ENCODE results near the gene ZNF883. TPM values are rescaled to one million over a fixed set of nuclear protein-coding genes. Genes with fewer than 3 reads are reported as not detected.
"Not testable (repeated sequence)": the region's sequence is repeated elsewhere in the genome, so short reads cannot be mapped to it uniquely, and the experiment has no call there.

Gene ZNF883
- under 1 TPM; 0.22 to 0.83 TPM for total RNA-seq

- no peak within 1 kb of the TSS for H3K27ac Mint-ChIP-seq
- H3K36me3 Mint-ChIP-seq: peaks cover 15% of the 10 kb centered on the region
- no peaks in the 10 kb centered on the region for H3K4me1 Mint-ChIP-seq (ENCODE audit: low read depth in 2 of 2)
- ATAC-seq: peak in 1 of 2 donors; percentile 24
- peaks cover 6 to 20% of the 10 kb centered on the region in 2 donors for H3K27me3 Mint-ChIP-seq
- peak within 1 kb of the TSS; percentile 42 for H3K4me3 Mint-ChIP-seq
- DNase-seq (ENCODE audit: low spot score): no peak
- peaks cover 10% of the 10 kb centered on the region for H3K9me3 Mint-ChIP-seq
Measured at GRCh38 chr9:113011911-113012381, at the start of gene ZNF883. ZNF883 (minus strand) TSS chr9:113012192.

- H3K27ac Mint-ChIP-seq; H3K4me3 Mint-ChIP-seq; ATAC-seq; H3K36me3 Mint-ChIP-seq; H3K27me3 Mint-ChIP-seq; H3K4me1 Mint-ChIP-seq (ENCODE audit: low read depth in 2 of 2); H3K9me3 Mint-ChIP-seq: not testable (repeated sequence)
- peak; percentile 61 for DNase-seq (ENCODE audit: low spot score)
Measured at GRCh38 chr9:113061072-113061850, 49.3 kb upstream of the ZNF883 start.

- not testable (repeated sequence) for H3K27me3 Mint-ChIP-seq; H3K36me3 Mint-ChIP-seq; H3K4me1 Mint-ChIP-seq (ENCODE audit: low read depth in 2 of 2); H3K4me3 Mint-ChIP-seq; H3K9me3 Mint-ChIP-seq; H3K27ac Mint-ChIP-seq; DNase-seq (ENCODE audit: low spot score); ATAC-seq
Measured at GRCh38 chr9:113059581-113060284, 47.7 kb upstream of the ZNF883 start.

DNA sequence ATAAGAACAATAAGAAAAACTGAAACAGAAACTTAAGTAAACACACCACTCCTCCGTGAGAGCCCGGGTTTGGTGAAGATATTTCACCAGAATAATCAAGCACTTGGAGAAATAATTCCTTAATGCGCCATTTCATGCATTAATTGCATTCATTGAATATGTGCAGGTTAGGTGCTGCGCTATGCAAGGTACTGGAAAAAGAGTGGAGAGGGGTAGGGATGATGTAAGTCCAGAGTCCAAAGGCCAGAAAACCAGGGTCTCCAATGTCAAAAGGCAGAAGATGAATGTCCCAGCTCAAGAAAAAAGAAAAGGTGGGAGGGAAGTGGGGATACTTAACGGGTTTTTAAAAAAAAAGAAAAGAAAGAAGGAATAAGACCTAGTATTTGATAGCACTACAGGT lies 45.2 kb upstream of the ZNF883 start:
- Mint-ChIP-seq H3K36me3 (no peaks in the 10 kb centered on the region), H3K27ac (no peak overlapping the region), H3K9me3 (no peaks in the 10 kb centered on the region), H3K4me3 (no peak overlapping the region), H3K4me1 (ENCODE audit: low read depth in 2 of 2) (no peaks in the 10 kb centered on the region), H3K27me3 (peaks cover 4 to 7% of the 10 kb centered on the region in 2 donors)
- DNase-seq (ENCODE audit: low spot score): no peak
- ATAC-seq: no peak

GRCh38 chr9:113056191-113057106 lies 44.5 kb upstream of the ZNF883 start, which contains the start of gene ZFP37:
ZFP37 (minus strand) TSS chr9:113056724; CDS start chr9:113056688, 36 bp downstream.
- H3K27me3 Mint-ChIP-seq: peaks cover 4 to 7% of the 10 kb centered on the region in 2 donors
- H3K9me3 Mint-ChIP-seq: no peaks in the 10 kb centered on the region
- no peaks in the 10 kb centered on the region for H3K36me3 Mint-ChIP-seq
- no peak within 1 kb of the TSS for H3K27ac Mint-ChIP-seq
- no peaks in the 10 kb centered on the region for H3K4me1 Mint-ChIP-seq (ENCODE audit: low read depth in 2 of 2)
- no peak within 1 kb of the TSS for H3K4me3 Mint-ChIP-seq
- peak; percentile 97 to 99 for ATAC-seq
- DNase-seq (ENCODE audit: low spot score): peak; percentile 87

- no peaks in the 10 kb centered on the region for H3K4me1 Mint-ChIP-seq (ENCODE audit: low read depth in 2 of 2)
- H3K36me3 Mint-ChIP-seq: peaks cover 75% of the 10 kb centered on the region
- no peaks in the 10 kb centered on the region for H3K27me3 Mint-ChIP-seq
- peaks cover 23% of the 10 kb centered on the region for H3K9me3 Mint-ChIP-seq
- H3K4me3 Mint-ChIP-seq: no peak overlapping the region
- DNase-seq (ENCODE audit: low spot score) (no peak), ATAC-seq (no peak)
- H3K27ac Mint-ChIP-seq: no peak overlapping the region
Measured at GRCh38 chr9:113042884-113043657, 31.1 kb upstream of the ZNF883 start.

DNA sequence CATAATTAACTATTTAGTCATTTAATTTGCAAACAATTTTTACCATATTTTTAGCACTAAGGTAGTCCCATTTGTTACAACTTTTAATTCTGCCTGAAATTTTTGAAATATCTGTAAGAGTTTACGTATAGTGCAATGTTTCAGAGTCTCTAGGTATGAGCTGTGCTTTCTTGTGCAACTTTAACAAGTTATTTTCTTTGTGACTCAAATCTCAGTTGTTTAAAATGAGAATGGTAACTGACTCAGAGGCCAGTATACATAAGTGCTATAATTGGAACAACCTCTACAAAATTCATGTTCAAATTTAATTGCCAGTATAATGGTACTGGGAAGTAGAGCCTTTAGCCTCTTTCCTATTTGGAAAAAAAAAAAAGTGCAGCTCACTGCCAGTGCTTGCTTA lies 14.2 kb upstream of the ZNF883 start:
- ATAC-seq: no peak
- no peak overlapping the region for H3K27ac Mint-ChIP-seq
- H3K9me3 Mint-ChIP-seq: peaks cover 22% of the 10 kb centered on the region

GRCh38 chr9:113018247-113018646 lies 6.3 kb upstream of the ZNF883 start:
- peaks cover 16% of the 10 kb centered on the region for H3K9me3 Mint-ChIP-seq
- peaks cover 32% of the 10 kb centered on the region for H3K36me3 Mint-ChIP-seq
- peaks cover 2 to 11% of the 10 kb centered on the region in 2 donors for H3K27me3 Mint-ChIP-seq
- ATAC-seq: no peak
- no peak overlapping the region for H3K27ac Mint-ChIP-seq
- H3K4me3 Mint-ChIP-seq: no peak overlapping the region
- no peaks in the 10 kb centered on the region for H3K4me1 Mint-ChIP-seq (ENCODE audit: low read depth in 2 of 2)
- DNase-seq (ENCODE audit: low spot score): no peak

More for the DNA sequence above, 14.2 kb upstream of the ZNF883 start:
- no peak overlapping the region for H3K4me3 Mint-ChIP-seq
- no peaks in the 10 kb centered on the region for H3K27me3 Mint-ChIP-seq
- DNase-seq (ENCODE audit: low spot score): no peak
- peaks cover 47% of the 10 kb centered on the region for H3K36me3 Mint-ChIP-seq
- H3K4me1 Mint-ChIP-seq (ENCODE audit: low read depth in 2 of 2): no peaks in the 10 kb centered on the region

GRCh38 chr9:113012492-113012891 lies 500 bp upstream of the ZNF883 start:
- no peak for DNase-seq (ENCODE audit: low spot score)
- Mint-ChIP-seq H3K9me3 (peaks cover 10% of the 10 kb centered on the region), H3K27ac (no peak overlapping the region), H3K36me3 (peaks cover 19% of the 10 kb centered on the region), H3K4me1 (ENCODE audit: low read depth in 2 of 2) (no peaks in the 10 kb centered on the region), H3K4me3 (peak overlapping the region; percentile 42), H3K27me3 (peaks cover 6 to 20% of the 10 kb centered on the region in 2 donors)
- no peak for ATAC-seq

DNA sequence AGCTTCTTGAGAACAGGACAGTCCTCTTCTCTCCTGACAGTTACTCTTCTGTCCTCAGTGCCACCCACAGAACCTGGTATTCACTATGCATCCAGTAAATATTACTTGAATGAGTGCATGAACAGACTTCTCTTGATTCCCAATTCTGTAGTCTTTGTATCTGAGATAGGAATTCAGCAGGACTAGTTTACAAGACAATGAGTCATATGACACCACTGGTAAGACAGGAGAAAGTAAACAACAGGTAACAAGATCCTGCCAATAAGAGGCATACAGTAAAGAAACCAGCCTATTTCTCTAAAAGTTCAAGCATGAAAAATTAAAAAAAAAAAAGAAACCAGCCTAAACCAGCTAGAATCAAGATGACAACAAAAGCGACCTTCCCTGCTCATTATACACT lies 6.2 kb downstream of the ZNF883 start:
- ATAC-seq: no peak
- Mint-ChIP-seq H3K4me1 (ENCODE audit: low read depth in 2 of 2) (no peaks in the 10 kb centered on the region), H3K27me3 (peaks cover 0 to 3% of the 10 kb centered on the region in 2 donors), H3K4me3 (no peak overlapping the region), H3K36me3 (peaks cover 28% of the 10 kb centered on the region), H3K27ac (no peak overlapping the region), H3K9me3 (peaks cover 27% of the 10 kb centered on the region)
- no peak for DNase-seq (ENCODE audit: low spot score)

GRCh38 chr9:112997236-112997941 lies 14.6 kb downstream of the ZNF883 start:
- no peak for DNase-seq (ENCODE audit: low spot score)
- Mint-ChIP-seq H3K27ac (no peak overlapping the region), H3K27me3 (no peaks in the 10 kb centered on the region), H3K4me1 (ENCODE audit: low read depth in 2 of 2) (no peaks in the 10 kb centered on the region), H3K4me3 (no peak overlapping the region), H3K9me3 (peaks cover 50% of the 10 kb centered on the region), H3K36me3 (peaks cover 71% of the 10 kb centered on the region)
- no peak for ATAC-seq

DNA sequence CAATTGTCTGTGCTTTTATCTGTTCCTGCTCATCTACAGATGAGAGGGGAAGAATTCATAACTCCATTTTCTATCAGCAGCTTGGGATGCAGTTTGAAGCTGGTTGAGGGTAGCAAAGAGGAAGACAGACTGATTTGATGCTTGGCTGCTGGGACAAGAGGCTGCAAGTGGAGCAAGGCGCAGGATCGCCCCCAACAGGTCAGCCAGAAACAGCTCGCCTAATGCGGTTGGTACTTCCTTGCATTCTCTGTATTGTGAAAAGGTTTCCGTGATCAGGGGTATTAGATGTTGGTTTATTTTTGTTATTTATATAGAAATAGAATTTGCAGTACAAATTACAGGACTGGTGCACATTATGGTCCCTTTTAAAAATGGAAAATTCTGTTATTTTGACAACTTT lies 40.6 kb downstream of the ZNF883 start:
- H3K36me3 Mint-ChIP-seq: peaks cover 5% of the 10 kb centered on the region
- no peaks in the 10 kb centered on the region for H3K4me1 Mint-ChIP-seq (ENCODE audit: low read depth in 2 of 2)
- peaks cover 15 to 30% of the 10 kb centered on the region in 2 donors for H3K27me3 Mint-ChIP-seq
- H3K4me3 Mint-ChIP-seq: no peak overlapping the region
- H3K9me3 Mint-ChIP-seq: peaks cover 11% of the 10 kb centered on the region
- DNase-seq (ENCODE audit: low spot score): no peak
- ATAC-seq: no peak
- no peak overlapping the region for H3K27ac Mint-ChIP-seq
